Astrocyte (in vitro differentiated cells and primary cell): ENCODE measurements around the gene HMGN5.

Experiments
- CTCF ChIP-seq: IDR thresholded peaks from 2 replicates; pipeline ENCODE4 v1.5.1; 2011; ENCODE audit warnings: low read depth, mild to moderate bottlenecking, inconsistent platforms, low read length, moderate library complexity; ENCODE audit not compliant: insufficient read depth
- EZH2 ChIP-seq: IDR thresholded peaks from 2 replicates; pipeline ENCODE4 v1.6.1; 2012; ENCODE audit warnings: mild to moderate bottlenecking, low read length, inconsistent platforms; ENCODE audit not compliant: insufficient read depth

- TF ChIP-seq CTCF (no peak), EZH2 (no peak)
These were observed 80.0 kb downstream of the HMGN5 start for GRCh38 chrX:81121513-81122363.
